22Rv1 (cell line): Measurements from ENCODE around the gene PCSK5.

ENCODE experiments used
- CTCF ChIP-seq: fragments of 450-650 bp; IDR thresholded peaks from 2 replicates; pipeline ENCODE4 v1.5.1; 2017; ENCODE audit warnings: mild to moderate bottlenecking
- ZFX ChIP-seq: fragments of 450-650 bp; IDR thresholded peaks from 2 replicates; pipeline ENCODE4 v1.6.1; 2017; ENCODE audit warnings: antibody characterized with exemption, borderline replicate concordance

- TF ChIP-seq CTCF: no peak
- no peak for TF ChIP-seq ZFX
These were observed 484.5 kb downstream of the PCSK5 start for GRCh38 chr9:76374783-76375559.
